Vagina (tissue), 2 donors: ENCODE data around the gene ARL17A. TPM values are rescaled to one million over a fixed set of nuclear protein-coding genes. Genes with fewer than 3 reads are reported as not detected.
"Not testable (repeated sequence)": the region's sequence is repeated elsewhere in the genome, so short reads cannot be mapped to it uniquely, and the experiment has no call there.

Experiments used
- DNase-seq, 2 donors: peaks; one replicate each; pipeline ENCODE4 v3.0.0-alpha.2; 2017; ENCODE audit errors: extremely low spot score in 2 of 2
- H3K27ac ChIP-seq: fragments of 200-600 bp; sonication (generic); one replicate; pipeline ENCODE4 v1.5.1; 2019
- H3K27me3 ChIP-seq: fragments of 200-600 bp; sonication (generic); one replicate; pipeline ENCODE4 v1.5.1; 2019
- H3K36me3 ChIP-seq, 2 donors: fragments of 200-600 bp; sonication (generic); one replicate each; pipeline ENCODE4 v1.5.1; 2017 to 2019
- H3K4me1 ChIP-seq: fragments of 200-600 bp; sonication (generic); one replicate; pipeline ENCODE4 v1.5.1; 2019
- H3K4me3 ChIP-seq, 2 donors: fragments of 200-600 bp; sonication (generic); 1 replicate in 1 of 2; 2 replicates in 1 of 2; pipeline ENCODE4 v1.5.1; 2016 to 2019
- H3K9me3 ChIP-seq: fragments of 200-600 bp; sonication (generic); one replicate; pipeline ENCODE4 v1.5.1; 2019
- intact Hi-C: fragments of 100-400 bp; cut with DNase I; formaldehyde crosslinking; loops from one replicate; pipeline ENCODE4 v1.15.1; 2023
- small RNA-seq: library from RNA; depleted of rRNA; stranded (forward); fragments of <200 nt; gene quantifications from one replicate; pipeline ENCODE3, GENCODE V24; 2016
- total RNA-seq: library from RNA; depleted of rRNA; stranded (reverse); fragments of >200 nt; gene quantifications from one replicate; pipeline ENCODE4 v1.2.3, GENCODE V29; 2016

Gene ARL17A
- total RNA-seq, 1 donor from 2014 or later, result 10.8 TPM

GRCh38 chr17:46492021-46492420 lies 87.5 kb downstream of the ARL17A start:
- H3K4me1 ChIP-seq, intact Hi-C loops, H3K27me3 ChIP-seq, H3K9me3 ChIP-seq, H3K4me3 ChIP-seq, H3K27ac ChIP-seq, H3K36me3 ChIP-seq: not testable (repeated sequence)
- DNase-seq, result peak in 1 of 2 donors; percentile 8

DNA sequence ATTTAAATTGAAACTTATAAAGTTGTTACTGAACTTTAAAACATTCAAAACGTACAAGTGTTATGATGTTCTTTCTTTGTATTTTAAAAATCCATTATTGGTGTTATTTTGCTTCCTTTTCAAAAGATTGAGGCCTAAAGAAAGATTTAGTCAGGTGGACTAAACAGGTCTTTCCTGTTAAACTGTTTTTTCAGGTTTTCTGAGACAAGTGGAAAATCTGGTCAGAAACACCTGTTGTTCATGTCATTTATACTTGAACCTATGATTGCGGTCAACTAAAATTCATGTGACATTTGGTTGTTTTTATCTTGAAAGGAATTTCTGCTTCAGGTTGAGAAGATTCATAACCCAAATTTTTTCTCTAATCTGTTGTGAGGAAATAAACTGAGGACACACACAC lies 98.2 kb downstream of the ARL17A start:
- H3K9me3 ChIP-seq, H3K27me3 ChIP-seq, H3K27ac ChIP-seq, DNase-seq, H3K4me3 ChIP-seq, H3K36me3 ChIP-seq, H3K4me1 ChIP-seq, intact Hi-C loops: not testable (repeated sequence)

DNA sequence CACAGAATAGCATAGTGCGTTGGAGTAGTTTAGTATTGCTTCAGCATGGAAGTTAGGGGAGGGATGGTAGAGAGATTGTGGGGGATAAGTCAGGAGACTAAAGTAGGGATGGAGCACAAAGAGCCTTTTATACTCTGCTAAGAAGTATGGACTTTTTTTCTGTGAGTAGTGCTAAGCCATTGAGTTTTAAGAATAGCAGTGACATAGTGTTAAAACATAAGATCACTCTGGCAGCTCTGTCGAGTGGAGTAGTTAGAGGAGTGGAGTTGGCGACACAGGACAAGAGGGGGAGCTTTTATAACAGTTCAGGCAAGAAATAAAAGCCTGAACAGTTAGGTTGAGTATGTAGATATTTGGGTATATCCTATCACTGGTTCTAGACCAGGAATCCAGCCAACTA lies 100.7 kb downstream of the ARL17A start:
- DNase-seq, intact Hi-C loops: not testable (repeated sequence)

GRCh38 chr17:46475583-46475982 lies 103.9 kb downstream of the ARL17A start:
- DNase-seq, H3K9me3 ChIP-seq, H3K27ac ChIP-seq, intact Hi-C loops, H3K4me1 ChIP-seq, H3K27me3 ChIP-seq, H3K36me3 ChIP-seq, H3K4me3 ChIP-seq: not testable (repeated sequence)

More for the DNA sequence above, 100.7 kb downstream of the ARL17A start:
- not testable (repeated sequence) for H3K4me1 ChIP-seq, H3K27ac ChIP-seq, H3K9me3 ChIP-seq, H3K27me3 ChIP-seq, H3K36me3 ChIP-seq, H3K4me3 ChIP-seq

DNA sequence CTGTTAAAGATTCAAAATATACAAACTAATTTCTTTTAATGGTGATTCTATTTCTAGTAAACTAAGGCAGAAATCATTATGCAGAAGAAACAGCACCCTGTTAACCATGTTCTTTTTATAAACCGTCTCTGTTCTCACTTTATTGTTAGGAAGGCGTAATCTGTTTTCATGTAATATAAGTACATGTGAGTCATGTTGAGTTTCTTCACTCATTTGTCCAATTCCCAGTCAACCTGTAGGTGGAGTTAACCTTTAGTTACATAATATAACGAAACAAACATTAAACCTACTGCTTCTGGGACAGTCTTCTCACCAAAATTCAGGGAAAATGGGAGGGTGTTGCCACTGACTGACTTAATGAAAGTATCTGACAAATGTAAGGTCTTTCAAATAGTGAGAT lies 105.0 kb downstream of the ARL17A start:
- DNase-seq, H3K27ac ChIP-seq, H3K36me3 ChIP-seq, H3K4me1 ChIP-seq, H3K9me3 ChIP-seq, intact Hi-C loops, H3K4me3 ChIP-seq, H3K27me3 ChIP-seq: not testable (repeated sequence)

DNA sequence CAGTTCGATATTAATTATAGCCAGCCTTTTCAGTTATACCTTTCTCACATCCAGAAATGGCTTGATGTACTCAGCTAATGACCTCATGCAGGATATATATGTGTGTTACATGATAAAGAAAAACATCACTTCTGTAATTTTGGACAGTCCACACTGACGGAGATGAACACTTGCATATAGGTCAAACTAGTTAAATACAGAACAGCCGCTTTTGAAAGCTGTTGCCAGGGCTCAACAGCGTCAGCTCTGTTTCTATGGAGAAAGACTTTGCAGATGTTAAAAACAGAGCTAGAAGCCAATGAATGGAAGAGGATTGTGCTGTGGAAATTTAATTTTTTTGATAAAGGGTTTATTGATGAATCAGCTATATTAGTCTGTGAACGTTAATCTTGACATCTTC lies 111.9 kb downstream of the ARL17A start:
- H3K4me3 ChIP-seq, intact Hi-C loops: not testable (repeated sequence)

More for the DNA sequence above, 111.9 kb downstream of the ARL17A start:
- not testable (repeated sequence) for H3K9me3 ChIP-seq, H3K27ac ChIP-seq, H3K27me3 ChIP-seq, DNase-seq, H3K36me3 ChIP-seq, H3K4me1 ChIP-seq

Small RNA genes lying within 50 kb of the gene (small RNA-seq; reads per million reads assigned to genes)
- not detected for gene RN7SL199P

Other genes with a start within 250 kb of the ARL17A start
- gene ARL17B, start 217.9 kb downstream of the ARL17A start, total RNA-seq, result 14.0 TPM
- gene LRRC37A2, start 67.2 kb downstream of the ARL17A start, total RNA-seq, result 21.6 TPM
- gene NSF, start 11.0 kb upstream of the ARL17A start, total RNA-seq, result 36.1 TPM
- gene WNT3, start 239.0 kb upstream of the ARL17A start, total RNA-seq, result 1.5 TPM